Medulla oblongata (tissue), 1 donor: ENCODE data around the gene NCAN.

Experiments used
- DNase-seq: peaks from one replicate; pipeline ENCODE4 v3.0.0-alpha.2; 2015; ENCODE audit errors: extremely low spot score

NCAN gene

DNA sequence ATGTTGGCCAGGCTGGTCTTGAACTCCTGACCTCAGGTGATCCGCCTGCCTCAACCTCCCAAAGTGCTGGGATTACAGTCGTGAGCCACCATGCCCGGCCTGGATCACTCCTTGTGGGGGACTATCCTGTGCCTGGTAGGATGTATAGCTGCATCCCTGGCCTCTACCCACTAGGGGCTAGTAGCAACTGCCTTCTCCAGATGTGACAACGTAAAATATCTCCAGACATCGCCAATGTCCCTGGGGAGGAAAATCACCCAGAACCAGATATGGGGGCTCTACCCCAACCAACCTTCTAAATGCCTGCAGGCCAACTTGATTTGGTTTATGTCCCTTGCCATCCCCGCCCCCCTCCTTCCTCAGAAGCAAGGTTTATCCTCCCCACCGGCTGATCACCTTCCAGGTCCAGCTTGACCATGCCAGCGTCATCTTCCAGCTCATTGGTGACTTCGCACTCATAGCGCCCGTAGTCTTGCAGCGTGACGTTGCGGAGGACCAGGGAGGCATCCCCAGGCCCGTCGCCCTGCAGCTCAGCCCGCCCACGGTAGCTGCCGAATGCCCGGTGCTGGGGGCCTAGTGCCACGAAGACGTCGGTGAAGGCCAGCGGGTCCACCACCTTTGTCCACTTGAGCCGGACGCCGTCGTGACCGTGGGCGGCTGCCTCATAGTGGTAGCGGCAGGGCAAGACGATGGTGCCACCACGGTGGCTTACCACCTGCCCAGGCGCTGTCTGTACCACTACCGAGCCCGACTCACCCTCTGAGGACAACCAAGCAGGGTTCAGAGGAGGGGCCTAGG lies 48.9 kb downstream of the NCAN start:
- no peak for DNase-seq

DNA sequence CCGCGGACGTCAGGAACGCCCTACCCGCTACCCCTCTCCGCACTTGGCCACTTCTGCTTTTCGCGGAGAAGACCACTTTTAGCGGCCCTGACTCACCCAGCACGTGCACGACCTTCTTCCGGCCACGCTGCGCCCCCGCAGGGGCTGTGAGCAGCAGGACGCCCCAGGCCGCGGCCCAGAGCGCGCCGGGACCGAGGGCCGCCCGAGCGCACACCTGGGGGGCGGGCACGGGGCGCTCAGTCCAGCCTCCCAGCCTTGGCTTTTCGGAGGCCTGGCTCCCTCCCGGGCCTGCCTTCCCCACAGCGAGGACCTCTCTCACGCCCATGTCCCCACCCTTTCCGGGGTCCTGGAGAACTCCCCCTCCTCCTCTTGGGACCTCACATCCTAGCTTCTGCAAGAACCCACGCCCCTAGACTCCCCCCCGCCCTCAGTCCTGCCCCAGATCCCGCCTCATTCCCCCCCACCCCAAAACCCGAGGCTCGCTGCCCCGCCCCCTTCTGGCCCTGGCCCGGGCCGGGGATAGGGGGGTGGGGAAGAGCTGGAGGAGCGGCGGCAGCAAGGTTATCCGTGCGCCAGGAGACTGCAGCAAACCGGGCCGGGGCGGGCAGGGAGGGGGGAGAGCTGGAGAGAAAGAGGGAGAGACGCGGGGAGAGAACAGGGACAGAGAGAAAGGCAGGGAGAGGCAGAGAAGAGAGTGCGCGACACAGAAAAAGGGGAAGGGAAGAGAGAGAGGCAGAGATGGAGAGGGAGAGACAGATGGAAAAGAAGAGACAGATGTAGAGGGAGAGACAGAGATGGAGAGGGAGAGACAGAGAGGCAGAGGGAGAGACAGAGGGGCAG lies 49.8 kb downstream of the NCAN start:
- no peak for DNase-seq

DNA sequence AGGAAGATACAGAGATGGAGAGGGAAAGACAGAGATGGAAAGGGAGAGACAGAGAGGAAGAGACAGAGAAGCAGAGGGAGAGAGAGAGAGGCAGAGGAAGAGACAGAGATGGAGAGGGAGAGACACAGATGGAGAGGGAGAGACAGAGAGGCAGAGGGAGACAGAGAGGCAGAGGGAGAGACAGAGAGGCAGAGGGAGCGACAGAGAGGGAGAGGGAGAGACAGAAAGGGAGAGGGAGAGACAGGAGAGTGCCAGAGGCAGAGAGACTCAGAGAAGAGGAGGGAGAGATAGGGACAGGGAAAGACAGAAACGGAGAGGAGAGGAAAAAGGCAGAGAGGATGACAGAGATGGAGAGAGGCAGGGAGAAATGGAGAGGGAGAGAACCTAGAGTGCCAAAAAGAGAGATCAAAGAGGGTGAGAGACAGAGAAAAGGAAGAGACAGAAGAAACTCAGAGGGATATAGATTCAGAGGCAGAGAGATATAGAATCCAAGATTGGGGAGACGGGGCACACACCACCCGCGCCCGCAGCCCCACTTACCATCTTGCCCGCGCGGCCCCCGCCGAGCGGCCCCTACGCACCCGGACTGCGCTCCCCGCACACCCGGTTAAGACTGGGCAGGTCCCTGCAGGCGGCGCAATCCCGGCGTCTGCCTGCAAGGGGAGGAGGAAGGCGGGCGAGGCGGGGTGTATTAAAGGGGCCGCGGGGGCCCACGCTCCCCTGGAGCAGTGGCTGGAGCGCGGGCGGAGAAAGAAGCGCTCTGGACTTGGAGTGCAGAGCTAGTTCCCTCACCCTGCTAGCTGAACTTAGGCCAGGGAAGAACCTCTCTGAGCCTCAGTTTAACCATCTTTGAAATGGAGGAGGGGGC lies 50.7 kb downstream of the NCAN start:
- no peak for DNase-seq

DNA sequence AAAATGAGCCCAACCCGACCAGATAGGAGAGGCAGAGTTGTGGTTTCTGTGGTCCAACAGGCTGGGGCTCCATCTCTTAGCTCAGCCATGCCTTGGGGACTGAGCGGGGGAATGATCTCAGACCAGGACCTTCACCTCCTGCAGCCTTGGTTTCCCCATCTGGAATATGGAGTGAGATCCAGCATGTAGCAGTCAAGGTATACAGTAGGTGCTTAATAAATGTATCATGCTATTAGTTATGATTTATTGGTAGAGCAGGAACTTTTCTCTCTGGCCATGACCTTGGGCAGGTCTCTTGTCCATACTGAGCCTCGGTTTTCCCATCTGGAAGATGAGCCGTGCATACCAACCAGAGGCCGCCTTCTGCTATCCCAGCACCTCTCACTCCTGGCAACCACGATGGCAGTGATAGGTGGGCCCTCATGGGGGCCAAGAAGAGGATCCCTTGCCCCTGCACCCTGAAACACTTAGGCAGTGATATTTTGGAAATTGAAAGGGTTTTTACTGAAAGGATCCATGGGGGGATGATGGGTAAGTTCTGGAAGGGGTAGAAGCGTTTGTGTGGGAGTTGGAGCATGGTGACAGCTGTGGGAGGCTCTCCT lies 52.2 kb downstream of the NCAN start:
- no peak for DNase-seq

DNA sequence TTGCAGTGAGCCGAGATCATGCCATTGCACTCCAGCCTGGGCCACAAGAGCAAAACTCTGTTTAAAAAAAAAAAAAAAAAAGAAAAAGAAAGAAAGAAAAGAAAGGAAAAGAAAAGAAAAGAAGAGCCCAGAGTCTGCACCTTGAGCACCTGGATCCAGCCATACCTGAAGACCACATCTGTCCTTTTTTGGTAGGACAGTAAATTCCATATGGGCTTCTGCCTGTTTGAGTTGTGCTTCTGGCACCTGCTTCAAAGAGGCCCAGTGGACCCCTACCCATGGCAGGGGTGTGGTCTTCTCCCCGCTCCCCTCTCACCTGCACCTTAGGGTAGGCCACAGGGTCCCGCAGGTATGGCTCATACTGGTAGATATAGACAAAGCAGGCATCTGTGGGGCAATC lies 55.5 kb downstream of the NCAN start:
- no peak for DNase-seq

DNA sequence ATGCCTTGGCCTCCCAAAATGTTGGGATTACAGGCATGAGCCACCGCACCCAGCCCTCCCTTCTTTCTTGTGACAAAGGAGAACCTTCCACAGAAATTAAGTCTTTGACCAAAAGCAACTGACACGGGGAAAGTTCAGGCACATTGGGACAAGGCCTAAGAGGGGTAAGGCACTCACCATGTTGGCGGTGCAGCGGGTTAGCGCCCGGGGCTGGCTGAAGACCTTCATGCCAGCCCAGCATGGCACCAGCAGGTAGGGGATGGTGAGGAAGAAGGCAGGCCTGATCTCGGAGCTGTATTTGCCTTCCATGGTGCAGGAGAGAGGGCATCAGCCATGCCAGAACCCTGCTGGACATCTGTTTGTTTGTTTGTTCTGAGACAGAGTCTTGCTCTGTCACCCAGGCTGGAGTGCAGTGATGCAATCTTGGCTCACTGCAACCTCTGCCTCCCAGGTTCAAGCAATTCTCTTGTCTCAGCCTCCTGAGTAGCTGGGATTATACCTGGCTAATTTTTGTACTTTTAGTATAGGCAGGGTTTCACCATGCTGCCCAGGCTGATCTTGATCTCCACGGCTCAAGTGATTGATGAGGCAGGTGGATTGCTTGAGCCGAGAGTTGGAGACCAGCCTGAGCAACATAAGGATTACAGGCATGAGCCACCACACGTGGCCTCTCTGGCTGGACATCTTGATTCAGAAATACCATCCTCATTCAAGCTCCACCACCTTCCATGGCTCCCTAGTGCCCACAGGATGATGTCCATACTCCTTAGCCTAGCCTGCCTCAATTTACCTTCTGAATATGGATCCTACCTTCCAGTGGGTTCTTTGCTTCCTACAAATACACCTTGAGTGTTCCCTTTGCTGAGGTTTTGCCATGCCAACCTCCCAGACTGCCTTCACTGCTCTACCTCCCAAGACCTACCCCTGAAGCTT lies 57.0 kb downstream of the NCAN start:
- DNase-seq: no peak

DNA sequence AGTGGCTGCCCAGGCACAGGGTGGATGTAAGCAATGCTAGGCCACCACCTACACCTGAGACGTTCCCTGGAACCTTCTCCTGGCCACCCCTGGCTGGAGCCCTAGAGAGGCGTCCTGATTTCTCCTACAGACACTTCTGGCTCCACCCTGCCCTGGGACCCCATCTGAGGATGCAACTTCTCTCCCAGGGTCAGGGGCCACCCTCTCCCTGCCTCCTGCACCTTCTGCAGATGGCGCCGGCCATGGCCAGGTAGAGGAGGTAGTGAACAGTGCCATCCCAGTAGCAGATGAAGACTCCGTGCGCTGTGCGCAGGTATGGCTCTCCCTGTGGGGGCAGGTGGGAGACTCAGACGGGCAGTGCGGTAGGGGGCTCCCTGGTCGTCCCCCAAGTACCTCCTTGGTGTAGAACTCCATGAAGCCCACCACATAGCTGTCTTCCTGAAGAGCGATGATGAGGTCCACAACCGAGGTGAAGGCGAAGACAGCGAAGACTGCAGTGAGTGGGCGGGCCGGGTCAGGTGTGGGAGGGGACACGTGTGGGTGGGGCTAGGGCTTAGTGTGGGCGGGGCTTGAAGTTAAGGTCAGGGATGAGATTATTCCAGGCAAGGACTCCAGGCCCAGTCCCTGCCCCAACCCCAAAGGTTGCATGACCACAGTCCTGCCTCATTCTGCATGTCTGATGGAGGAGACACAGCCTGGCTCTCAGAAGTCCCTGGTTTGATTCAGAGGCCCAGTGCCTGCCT lies 58.4 kb downstream of the NCAN start:
- no peak for DNase-seq

DNA sequence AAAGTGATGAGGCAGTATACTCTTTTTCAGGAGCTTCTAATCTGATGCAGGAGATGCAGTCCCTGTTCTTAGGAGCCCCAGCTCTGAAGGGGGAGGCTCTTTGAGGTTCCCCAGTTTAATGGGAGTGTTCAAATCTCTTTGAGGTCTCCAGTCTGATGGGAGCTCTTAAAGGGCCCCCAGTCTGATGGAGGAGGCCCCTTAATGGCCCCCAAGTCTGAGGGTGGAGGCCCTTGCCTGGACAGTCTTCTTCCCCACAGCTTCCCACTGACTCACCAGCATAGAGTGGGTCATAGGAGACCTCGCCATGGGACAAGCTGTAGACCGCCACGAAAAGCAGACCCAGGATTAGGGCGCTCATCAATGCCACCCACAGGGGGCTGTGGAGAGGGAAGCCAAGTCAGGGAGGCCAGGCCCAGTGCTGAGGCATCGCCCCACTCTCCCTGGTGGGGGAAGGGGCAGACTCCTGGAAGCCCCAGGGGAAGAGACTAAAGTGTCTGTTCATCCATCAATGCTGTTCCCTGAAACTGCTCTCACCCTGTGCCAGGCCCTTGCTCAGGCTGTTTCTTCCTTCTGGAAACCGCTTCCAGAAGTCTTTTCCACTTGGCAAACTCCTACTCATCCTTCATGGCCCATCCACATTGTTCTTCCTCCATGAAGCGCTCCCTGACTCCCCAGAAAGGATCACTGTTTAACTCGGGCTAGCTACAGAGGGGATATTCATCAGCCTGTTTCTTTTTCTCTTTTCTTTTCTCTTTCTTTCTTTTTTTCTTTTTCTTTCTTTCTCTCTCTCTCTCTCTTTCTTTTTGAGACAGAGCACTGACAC lies 59.2 kb downstream of the NCAN start:
- DNase-seq: no peak

DNA sequence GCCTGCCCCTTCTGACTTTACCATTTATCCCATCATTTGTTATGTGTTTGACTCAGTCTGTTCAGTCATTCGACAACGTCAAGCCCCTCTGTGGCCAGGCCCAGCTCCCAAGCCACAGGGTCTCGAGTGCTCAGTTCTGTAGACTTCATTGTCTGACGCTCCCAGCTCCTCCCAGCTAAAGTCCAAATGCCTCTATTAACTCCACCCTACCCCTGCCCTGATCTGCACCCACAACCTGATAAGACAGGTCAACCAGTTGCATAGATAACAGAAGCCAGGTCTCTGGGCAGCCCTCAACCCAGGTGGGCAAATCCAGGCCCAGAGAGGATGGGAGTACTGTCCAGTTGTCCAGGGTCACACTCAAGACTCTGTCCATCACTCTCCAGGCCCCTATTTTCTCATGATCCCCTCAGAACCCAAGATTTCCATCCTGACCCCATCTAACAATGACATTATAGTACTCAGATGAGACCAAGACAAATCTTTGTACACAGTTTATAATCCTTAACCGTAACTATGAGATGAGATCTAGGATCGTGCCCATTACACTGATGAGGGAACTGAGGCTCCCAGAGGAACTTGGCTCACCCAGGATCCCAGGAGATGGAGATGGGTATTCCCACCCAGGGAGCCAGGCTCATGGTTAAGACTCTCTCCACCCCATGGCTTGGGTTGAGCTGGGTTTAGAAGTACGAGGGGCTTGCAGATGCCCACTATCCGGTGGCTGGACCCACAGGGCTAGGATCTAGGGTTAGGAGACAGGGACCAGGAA lies 60.3 kb downstream of the NCAN start:
- no peak for DNase-seq

DNA sequence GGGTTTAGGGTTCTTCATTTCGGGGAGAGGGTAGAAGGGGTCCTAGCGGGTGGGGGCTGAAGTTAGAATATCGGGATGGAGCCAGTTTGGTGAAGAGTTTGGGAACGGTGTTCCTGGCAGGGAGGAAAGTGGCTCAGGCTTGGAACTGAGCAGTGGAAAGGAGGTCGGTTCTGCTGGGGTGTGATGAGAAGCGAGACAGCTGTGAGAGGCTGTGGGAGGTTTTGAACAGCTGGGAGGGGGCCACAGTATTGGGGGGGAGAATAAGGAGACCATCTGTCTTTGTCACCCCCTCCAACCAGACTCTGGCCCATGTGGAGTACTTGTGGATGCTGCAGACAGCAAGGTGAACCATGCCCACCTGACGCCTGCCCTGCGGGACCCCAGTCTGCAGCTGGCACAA lies 62.4 kb downstream of the NCAN start:
- DNase-seq: no peak

DNA sequence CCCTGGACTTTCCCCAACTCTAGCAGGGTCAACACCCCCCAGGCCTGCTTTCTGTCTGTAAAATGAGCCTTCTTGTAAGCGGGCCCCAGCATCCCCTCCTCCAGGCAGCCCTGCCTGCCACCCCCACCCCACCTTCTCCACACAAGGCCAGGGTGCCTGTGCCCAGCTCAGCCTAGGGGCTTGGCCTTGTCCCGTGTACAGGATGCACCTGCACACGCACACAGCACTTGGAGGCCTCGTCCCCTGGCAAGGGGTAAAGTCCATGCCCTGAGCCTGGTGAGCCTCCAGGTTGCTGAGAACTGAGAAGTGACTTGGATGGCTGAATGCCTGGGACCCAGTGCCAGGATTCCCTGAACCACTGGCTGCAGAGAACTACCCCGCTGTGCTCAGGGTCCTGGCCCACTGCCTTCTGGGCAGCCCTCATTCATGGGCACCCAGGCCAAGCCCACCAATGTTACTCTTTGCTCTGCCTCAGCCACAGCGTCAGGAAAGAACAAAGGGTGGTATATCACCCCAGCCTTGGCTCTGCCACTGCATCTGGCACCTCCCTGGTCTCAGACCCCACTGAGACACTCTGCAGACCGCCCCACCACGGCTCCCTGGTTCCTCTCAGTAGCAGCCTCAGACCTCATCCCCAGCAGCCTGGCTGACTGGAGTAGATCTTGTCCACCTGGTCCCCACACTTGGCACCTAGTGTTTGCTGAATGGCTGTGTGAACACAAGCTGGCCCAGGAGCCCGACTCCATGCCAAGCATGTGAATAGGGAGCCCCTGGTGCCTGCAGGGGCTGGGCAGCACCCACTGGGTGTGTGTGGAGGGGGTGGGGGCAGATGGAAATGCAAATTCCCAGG lies 63.2 kb downstream of the NCAN start:
- DNase-seq: no peak

DNA sequence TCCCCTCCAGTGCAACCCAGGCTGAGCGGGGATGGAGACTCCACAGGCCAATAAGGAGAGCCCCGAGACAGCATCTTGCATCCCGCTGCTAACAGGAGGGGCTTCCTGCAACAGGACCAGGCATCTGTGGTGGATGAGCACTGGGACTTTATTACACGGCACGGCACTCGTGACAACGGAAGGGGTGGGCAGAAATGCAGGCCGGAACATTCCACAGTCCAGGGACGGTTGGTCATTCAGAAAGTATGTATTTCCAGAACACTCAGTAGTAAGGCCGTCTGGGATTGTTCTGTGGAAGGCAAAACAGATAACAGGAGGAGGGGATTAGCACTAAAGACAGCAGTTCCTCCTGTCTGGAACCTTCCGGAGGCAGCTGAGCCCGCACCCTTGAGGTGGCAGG lies 64.6 kb downstream of the NCAN start:
- no peak for DNase-seq

DNA sequence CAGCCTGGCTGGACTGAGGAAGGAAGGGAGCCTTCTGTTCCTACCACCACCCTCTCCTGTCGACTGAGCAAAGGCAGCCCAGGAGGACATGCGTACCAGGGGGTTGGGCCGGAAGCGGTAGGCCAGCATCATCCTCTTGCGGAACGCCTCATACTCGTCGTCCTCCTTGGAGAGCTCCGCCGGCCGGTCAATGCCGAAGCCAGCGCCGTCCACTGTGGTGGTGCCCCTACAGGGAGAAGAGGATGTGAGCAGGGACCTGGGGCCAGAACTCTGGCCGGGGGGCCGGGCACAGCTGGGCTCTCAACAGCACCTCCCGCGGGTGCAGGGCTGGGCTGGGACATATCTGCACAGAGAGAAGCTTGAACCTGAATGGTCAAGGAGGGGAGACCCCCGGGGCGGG lies 65.1 kb downstream of the NCAN start:
- DNase-seq: no peak

DNA sequence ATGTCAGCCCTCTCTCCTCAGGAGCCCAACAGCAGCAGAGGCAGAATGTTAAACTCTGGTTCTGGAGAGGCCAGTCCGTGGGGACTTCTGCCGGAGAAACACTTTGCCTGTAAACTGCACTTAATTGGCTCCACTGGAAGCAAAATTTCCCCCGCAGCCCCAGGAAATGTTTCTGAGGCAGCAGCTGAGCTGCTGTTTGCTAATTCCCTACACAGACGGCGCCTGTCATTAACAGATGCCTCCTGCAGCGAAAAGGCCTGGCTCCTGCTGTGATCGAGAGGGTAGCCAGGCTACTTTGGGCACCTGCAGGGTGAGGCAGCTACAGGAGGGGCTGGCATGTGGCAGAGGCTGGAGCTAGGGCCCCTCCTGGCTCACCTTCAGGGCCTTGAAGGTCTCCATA lies 66.6 kb downstream of the NCAN start:
- DNase-seq: no peak

DNA sequence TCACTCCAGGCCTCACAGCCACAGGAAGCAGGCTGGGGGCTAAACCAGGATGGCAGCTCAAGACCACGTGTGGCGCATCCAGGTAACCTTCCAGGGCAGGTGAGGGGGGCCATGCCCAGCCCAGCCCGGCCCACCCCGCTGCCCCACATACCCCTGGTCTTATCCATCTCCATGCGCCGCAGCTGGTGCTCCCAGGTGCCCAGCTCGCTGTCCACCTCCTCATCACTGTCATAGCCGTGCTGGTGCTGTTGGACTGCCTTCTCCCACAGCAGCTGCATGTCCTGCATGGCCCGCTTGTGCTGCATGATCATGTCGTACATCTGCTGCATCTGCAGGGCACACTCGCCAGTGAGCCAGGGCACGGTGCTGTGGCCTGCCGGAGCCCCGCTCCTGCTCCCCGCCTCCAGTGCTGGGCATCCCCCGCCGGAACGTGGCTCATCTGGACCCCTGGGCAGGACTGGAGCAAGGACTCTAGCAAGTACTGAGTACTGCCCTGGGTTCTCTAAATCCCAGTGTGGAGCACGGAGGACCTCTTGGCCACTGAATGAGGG lies 67.4 kb downstream of the NCAN start:
- no peak for DNase-seq

DNA sequence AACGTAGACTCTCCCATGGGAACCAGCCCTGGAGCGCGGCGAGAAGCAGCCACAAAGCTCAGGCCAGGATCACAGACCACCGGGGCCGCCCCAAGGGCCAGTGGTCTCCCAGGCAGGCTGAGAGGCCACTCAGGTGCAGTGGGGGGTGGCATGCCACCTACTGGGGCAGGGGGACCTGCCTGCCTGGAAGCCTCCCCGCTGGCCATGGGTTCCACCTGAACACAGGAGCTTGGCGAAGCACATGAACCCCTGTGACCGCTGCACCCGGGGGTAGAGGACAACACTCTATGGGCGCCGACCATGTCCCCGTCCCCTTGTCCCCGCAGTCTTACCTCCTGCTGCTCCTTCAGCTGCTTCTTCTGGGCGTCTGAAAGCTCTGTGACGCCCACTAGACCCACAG lies 68.1 kb downstream of the NCAN start:
- DNase-seq: no peak

DNA sequence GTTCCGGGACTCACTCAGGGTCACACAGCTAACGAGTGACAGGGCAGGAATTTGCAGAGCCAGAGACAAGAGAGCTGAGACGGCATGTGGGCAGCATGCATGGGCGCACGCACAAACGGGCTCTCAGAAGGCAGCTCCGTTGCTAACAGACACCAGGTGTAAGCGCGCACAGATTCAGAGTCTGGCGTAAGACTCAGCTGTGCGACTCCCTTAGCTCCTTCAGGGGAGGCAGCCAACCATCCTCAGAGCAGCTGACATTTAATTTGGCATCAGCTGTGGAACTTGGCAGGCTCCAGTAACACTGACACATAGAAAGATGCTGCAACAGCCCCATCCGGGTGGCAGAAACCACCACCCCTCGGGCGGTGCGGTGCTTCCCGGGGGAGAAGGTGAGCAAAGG lies 68.8 kb downstream of the NCAN start:
- peak; percentile 59 for DNase-seq
